ENCODE measurements around the gene SLC22A5.

SLC22A5 gene

DNA sequence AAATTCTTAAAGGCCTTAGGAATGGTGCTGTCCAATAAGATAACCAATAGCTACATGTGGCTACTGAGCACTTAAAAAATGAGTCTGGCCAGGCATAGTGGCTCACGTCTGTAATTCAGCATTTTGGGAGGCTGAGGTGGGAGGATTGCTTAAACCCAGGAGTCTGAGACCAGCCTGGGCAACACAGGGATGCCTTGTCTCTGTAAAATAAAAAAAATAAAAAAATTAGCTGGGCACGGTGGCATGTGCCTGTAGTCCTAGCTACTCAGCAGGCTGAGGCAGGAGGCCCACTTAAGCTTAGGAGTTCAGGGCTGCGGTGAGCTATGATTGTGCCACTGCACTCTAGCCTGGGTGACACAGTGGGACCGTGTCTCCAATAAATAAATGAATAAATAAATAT is 1.3 kb upstream of the SLC22A5 start:
- peak overlapping the region; percentile 87 for H3K27ac ChIP-seq

DNA sequence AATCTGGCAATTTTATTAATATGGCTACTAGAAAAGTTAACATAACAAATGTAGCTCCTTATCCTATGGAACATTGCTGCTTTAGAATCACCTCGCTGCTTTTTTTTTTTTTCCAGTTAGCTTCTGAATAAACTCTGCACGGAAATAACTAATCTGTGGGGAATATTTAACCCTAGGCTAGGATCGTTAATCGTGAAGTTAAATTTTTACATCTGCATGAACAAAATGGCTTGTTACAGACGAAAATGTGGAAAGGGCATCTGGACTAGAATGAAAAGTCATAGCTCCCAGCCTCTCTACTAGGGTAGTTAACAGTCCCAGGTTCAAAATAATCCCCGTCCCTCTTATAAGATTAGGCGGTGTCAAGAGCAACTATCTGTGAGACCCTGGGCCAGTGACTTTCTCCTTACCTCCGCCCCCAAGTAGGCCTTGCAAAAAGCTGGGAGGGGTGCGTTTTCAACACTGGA is 470 bp upstream of the SLC22A5 start:
- H3K27ac ChIP-seq = peak overlapping the region; percentile 87

More for the DNA sequence above, 1.3 kb upstream of the SLC22A5 start:
- TF ChIP-seq, protein P1, sequence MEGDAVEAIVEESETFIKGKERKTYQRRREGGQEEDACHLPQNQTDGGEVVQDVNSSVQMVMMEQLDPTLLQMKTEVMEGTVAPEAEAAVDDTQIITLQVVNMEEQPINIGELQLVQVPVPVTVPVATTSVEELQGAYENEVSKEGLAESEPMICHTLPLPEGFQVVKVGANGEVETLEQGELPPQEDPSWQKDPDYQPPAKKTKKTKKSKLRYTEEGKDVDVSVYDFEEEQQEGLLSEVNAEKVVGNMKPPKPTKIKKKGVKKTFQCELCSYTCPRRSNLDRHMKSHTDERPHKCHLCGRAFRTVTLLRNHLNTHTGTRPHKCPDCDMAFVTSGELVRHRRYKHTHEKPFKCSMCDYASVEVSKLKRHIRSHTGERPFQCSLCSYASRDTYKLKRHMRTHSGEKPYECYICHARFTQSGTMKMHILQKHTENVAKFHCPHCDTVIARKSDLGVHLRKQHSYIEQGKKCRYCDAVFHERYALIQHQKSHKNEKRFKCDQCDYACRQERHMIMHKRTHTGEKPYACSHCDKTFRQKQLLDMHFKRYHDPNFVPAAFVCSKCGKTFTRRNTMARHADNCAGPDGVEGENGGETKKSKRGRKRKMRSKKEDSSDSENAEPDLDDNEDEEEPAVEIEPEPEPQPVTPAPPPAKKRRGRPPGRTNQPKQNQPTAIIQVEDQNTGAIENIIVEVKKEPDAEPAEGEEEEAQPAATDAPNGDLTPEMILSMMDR (conservative IDR thresholded peaks at IDR 0.05) = no peak

DNA sequence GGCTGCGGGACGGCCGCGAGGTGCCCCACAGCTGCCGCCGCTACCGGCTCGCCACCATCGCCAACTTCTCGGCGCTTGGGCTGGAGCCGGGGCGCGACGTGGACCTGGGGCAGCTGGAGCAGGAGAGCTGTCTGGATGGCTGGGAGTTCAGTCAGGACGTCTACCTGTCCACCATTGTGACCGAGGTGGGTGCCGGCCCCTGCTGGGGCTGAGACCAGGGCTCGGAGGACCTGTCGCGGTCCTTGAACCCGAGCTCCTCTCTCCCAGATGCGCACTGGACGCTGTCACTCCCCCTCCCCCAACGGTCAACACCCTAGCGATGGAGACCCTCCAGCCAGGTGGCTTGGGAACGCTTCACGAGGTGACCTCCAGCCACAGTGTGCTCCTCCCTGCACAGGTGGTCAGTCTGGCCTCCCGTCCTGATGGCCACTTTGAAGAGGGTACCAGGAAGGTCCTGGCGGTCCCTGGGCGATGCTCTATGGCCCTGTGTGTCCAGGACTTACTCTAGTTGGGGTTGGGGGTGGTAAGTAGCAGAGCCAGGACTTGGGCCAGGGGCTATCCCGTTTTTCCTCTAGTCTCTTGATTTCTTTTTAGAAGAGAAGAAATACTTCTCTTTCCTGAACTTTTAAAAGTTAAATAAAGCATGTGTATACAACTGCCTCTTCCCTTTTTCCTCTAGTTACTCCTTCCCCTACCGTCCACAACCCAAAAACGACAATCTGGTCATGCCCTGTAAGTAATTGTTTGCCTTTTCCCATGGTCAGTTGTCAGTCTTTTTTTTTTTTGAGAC is 866 bp downstream of the SLC22A5 start:
- H3K27ac ChIP-seq = peak overlapping the region; percentile 87
- TF ChIP-seq, protein P1 (conservative IDR thresholded peaks at IDR 0.05) = no peak

More for the DNA sequence above, 470 bp upstream of the SLC22A5 start:
- TF ChIP-seq, protein P1 (conservative IDR thresholded peaks at IDR 0.05) = no peak

DNA sequence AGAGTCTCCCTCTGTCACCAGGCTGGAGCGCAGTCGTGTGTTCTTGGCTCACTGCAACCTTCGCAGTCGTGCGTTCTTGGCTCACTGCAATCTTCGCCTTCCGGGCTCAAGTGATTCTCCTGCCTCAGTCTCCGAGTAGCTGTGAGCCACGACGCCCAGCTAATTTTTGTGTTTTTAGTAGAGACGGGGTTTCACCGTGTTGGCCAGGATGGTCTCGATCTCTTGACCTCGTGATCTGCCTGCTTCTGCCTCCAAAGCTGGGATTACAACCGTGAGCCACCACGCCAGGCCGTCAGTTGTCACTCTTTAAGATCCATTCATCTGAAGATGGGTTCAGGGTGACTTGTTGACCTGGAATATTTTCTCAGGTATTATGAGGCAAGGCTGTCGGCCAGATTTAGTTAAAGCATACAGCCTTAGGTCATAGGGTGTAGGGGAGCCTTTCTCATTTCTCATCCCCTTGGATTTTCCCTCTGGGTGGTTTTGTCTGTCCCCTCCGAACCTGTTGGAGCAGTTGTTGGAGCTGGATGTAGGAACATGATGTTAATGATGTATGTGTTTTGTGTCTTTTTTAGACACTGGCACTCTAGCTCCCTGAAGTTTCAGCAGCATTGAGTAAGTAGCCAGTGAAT is 1.6 kb downstream of the SLC22A5 start:
- H3K27ac ChIP-seq = peak overlapping the region; percentile 87
- TF ChIP-seq, protein P1 (conservative IDR thresholded peaks at IDR 0.05) = no peak

DNA sequence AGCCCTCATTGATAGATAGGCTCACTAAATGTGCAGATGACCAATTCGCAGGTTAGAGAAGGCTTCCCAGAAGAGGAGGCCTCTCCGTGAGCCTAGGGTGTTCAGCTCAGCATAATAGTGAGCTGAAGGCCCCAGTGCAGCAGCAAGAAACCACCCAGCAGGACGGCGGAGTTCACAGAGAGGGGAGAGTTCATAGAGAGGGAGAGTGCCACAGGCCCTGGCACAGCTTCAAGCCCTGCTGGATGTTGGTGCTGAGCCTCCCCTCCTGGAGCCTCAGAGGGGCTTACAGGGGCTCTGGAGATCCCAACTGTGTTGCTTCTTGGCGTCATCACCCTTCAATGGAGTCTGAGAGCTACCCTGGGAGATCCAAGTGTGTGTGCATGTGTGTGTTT is 2.1 kb downstream of the SLC22A5 start:
- TF ChIP-seq, protein P1 (conservative IDR thresholded peaks at IDR 0.05) = no peak
- H3K27ac ChIP-seq = peak overlapping the region; percentile 87

DNA sequence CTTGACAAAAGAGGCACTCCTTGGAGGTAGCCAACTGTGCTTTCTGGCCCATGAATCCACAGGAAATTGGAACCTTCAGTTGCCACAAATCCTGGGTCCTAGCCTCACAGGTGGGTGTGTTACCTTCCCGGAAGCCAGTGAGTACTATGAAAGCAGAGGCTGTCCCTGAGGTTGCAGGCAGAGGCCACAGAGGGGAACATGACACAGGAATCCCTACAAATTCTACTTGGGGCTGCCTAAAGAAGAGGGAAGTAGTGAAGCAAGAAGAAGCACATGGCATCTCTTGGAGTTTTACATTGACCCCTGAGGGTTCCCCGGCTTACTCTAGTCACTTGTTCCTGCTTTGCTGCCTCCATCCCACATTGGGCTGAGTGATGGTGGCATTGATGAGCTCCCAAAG is 2.6 kb downstream of the SLC22A5 start:
- peak overlapping the region; percentile 87; the same call in 1 of the 2 replicates for H3K27ac ChIP-seq

DNA sequence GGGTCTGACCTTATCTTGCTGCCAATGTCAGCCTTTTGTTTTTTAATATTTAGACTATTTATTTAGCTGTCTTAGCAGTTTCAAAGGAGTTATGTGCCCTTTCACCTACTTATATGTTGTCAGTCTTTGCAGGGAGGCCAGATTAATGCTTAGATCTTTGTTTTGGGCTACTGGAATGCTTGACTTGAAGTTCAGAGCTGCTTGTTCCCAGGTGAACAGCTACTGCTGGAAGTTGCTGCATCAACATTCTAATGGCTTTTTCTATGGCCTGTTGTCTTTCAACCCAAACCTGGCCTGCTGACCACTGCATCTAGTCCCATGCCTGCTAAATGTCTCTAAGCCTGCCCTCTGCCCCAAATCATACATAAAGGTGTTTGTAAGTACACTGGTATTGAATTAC is 3.0 kb downstream of the SLC22A5 start:
- no peak overlapping the region for H3K27ac ChIP-seq
- TF ChIP-seq, protein P1 (conservative IDR thresholded peaks at IDR 0.05) = no peak

More for the DNA sequence above, 2.6 kb downstream of the SLC22A5 start:
- TF ChIP-seq, protein P1 (conservative IDR thresholded peaks at IDR 0.05) = no peak

Data from VCaP (cell line).